D721Med (cell line): ENCODE data around the gene NSMCE4A.
"Not testable (repeated sequence)": the region's sequence is repeated elsewhere in the genome, so short reads cannot be mapped to it uniquely, and the experiment has no call there.

Source experiments
- DNase-seq: peaks from one replicate; pipeline ENCODE4 v3.0.0; 2011; ENCODE audit warnings: low spot score; ENCODE audit not compliant: insufficient read length
- FAIRE-seq: peaks from 2 replicates; lab custom pipeline; 2011; peaks lifted over from hg19 to GRCh38; lab: Jason Lieb, UNC
- TF ChIP-seq, protein P1 (sequence below): IDR thresholded peaks from 2 replicates; pipeline ENCODE4 v1.5.1; 2012; ENCODE audit warnings: mild to moderate bottlenecking, control low read depth; ENCODE audit not compliant: insufficient read depth; ENCODE audit errors: missing control alignments

The NSMCE4A gene

DNA sequence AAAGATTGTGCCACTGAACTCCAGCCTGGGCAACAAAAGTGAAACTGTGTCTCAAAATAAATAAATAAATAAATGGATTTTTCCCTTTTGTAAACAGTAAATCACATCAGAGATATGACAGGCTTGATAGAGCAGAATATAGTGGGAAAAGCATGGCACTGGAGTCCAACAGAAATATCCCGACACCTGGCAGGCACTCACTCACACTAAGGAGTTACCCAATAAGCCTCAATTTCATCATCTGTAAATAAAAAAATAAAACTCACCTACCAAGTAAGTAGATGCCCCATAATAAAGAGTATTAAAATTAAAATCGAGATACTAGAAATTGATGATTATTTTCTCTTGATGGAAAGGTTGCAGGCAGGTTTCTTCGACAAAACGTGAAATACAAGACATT lies 48.9 kb downstream of the NSMCE4A start:
- no peak for DNase-seq
- no peak for FAIRE-seq
- TF ChIP-seq, protein P1, sequence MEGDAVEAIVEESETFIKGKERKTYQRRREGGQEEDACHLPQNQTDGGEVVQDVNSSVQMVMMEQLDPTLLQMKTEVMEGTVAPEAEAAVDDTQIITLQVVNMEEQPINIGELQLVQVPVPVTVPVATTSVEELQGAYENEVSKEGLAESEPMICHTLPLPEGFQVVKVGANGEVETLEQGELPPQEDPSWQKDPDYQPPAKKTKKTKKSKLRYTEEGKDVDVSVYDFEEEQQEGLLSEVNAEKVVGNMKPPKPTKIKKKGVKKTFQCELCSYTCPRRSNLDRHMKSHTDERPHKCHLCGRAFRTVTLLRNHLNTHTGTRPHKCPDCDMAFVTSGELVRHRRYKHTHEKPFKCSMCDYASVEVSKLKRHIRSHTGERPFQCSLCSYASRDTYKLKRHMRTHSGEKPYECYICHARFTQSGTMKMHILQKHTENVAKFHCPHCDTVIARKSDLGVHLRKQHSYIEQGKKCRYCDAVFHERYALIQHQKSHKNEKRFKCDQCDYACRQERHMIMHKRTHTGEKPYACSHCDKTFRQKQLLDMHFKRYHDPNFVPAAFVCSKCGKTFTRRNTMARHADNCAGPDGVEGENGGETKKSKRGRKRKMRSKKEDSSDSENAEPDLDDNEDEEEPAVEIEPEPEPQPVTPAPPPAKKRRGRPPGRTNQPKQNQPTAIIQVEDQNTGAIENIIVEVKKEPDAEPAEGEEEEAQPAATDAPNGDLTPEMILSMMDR = no peak

DNA sequence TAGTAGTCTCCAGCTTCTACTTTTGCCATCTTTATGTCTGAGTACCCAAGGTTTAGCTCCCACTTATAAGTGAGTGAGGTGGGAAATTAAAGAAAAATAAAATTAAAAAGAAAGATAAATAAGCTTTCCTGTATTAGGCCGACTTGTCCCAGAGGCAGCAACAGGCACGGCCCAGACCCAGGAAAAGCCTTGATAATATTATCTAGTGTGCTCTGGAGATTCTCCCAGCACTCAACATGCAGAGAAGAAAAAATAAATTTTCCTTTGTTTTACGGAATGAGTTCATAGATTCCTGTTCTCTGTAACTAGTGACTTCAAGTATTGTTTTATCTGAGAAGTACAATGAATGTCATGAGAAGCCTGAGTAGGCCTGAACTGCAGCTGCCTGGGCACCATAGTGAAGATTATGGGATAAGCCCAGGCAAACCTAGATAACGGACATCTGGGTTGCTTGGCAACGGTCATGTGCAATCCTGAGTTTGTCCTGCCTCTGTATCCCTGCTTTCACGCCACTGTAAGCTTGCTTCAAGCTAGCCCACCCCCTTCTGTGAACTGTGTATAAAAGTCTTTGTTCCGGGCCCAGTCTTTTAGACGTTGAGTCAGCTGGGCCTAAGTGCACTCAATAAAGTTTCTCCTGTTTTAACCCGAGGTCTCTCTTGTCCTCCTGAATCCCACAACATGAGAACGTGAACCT lies 53.6 kb downstream of the NSMCE4A start:
- FAIRE-seq (no peak), DNase-seq (no peak)
- TF ChIP-seq, protein P1 = no peak

DNA sequence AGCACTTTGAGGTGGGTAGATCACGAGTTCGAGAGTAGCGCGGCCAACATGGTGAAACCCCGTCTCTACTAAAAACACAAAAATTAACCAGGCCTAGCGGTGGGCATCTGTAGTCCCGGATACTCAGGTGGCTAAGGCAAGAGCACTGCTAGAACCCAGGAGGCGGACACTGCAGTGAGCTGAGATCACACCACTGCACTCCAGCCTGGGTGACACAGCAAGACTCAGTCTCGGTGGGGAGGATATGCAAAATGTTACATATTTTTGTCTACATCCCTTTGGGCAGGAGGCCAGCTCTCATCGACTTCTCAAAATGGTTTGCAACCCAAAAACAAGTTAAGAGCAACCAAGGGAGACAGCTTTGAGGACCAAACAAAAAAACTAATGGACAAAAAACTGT lies 55.4 kb downstream of the NSMCE4A start:
- FAIRE-seq = no peak

DNA sequence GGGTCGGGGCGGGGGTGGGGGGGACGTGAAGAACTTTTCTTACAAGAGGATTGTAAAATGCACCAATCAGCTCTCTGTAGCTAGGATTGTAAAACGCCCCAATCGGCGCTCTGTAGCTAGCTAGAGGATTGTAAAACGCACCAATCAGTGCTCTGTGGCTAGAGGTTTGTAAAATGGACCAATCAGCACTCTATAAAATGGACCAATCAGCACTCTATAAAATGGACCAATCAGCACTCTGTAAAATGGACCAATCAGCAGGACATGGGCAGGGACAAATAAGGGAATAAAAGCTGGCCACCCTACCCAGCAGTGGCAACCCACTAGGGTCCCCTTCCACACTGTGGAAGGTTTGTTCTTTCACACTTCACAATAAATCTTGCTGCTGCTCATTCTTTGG lies 56.2 kb downstream of the NSMCE4A start:
- DNase-seq, FAIRE-seq: not testable (repeated sequence)

More for the DNA sequence above, 55.4 kb downstream of the NSMCE4A start:
- no peak for DNase-seq
- TF ChIP-seq, protein P1 = no peak

DNA sequence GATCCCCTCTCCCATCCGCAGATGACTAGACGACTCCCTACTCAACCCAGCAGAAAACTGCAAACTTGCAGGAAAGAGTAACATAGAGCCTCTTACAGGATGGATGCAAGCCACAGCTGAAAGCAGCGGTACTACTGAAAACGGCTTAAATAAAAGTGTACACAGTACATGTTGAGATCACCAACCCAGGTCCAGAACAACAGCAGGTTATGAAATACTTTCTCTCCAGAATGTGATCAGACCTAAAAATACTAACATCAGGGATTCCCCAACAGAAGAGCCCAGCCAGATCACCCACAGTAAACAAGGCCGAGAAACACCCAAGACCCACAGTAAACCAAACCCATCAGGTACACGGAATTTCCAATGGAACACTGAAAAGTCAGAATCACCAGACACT lies 60.4 kb downstream of the NSMCE4A start:
- DNase-seq (no peak), FAIRE-seq (no peak)
- TF ChIP-seq, protein P1 = no peak

DNA sequence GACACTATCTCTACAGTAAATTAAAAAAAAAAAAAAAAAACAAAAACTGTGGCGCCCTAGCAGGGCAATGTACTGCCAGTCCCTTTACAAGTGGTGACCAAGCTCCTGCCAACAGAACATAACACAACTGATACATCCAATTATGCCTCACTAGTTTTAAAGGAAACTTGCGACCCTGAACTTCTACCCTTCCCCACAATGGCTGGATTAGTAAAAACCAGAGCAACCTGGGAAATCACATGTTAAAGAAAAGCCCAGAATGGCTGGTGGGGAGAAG lies 63.7 kb downstream of the NSMCE4A start:
- TF ChIP-seq, protein P1 = no peak
- no peak for FAIRE-seq
- DNase-seq = no peak

DNA sequence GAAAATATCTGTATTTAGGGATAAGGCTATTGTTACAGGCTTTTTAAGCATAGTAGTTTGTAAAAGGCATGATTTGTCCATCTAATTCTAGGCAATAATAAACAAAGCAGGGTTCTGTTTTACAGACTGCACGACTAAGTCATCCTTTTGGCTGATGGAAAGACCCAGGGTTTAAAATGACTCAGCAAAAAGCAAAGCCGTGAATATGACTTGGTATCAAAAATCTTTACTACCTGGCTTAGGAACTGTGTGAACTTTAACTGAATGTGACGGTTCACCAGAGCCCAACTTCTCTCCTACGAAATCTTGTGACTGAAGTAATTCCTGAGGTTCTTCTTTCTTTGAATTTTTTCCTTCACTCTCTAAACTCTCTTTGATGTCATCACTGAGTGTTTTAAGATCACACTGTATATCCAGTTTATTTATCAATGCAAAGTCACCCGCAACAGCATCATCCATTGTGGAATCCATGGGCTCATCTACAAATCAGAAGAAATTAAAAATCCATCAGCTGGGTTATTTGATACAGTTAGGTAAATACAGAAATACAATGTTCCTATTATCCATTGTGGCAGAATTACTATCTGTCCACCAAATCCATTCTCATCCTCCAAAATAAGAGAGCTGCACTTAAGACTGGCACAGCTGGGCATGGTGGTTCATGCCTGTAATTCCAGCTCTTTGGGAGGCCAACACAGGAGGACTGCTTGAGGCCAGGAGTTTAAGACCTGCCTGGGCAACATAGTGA lies 64.2 kb downstream of the NSMCE4A start:
- TF ChIP-seq, protein P1 = no peak
- DNase-seq = no peak
- FAIRE-seq = no peak
